ENCODE data around the gene DPYSL4. TPM values are rescaled to one million over a fixed set of nuclear protein-coding genes. Genes with fewer than 3 reads are reported as not detected.

The DPYSL4 gene
- total RNA-seq, 1 experiment from 2014 or later = not detected

GRCh38 chr10:132169031-132169765 lies 17.6 kb upstream of the DPYSL4 start:
- Histone ChIP-seq H3K9me3 (ENCODE audit: low read length) (peaks cover 4% of the 10 kb centered on the region; the same call in 1 of the 2 replicates), H3K4me1 (ENCODE audit: low read length) (no peaks in the 10 kb centered on the region), H4K20me1 (ENCODE audit: insufficient read depth, low read depth, low read length) (no peaks in the 10 kb centered on the region), H3K27ac (ENCODE audit: low read length) (no peak overlapping the region), H3K4me3 (ENCODE audit: low read length) (no peak overlapping the region), H2AFZ (ENCODE audit: low read length) (no peak overlapping the region), H3K27me3 (ENCODE audit: low read length) (no peaks in the 10 kb centered on the region), H3K9me2 (replicated peaks; ENCODE audit: insufficient read depth, low read length) (no peaks in the 10 kb centered on the region), H3K79me2 (ENCODE audit: low read length) (no peaks in the 10 kb centered on the region), H3K4me2 (ENCODE audit: low read depth, low read length, poor library complexity, severe bottlenecking) (no peak overlapping the region), H3K36me3 (ENCODE audit: insufficient read depth, low read length) (no peaks in the 10 kb centered on the region), H3K9ac (ENCODE audit: low read length) (no peak overlapping the region)
- DNase-seq = no peak

GRCh38 chr10:132169766-132170560 lies 16.8 kb upstream of the DPYSL4 start:
- no peaks in the 10 kb centered on the region for H4K20me1 ChIP-seq (ENCODE audit: insufficient read depth, low read depth, low read length)
- no peak overlapping the region for H2AFZ ChIP-seq (ENCODE audit: low read length)
- H3K27me3 ChIP-seq (ENCODE audit: low read length) = no peaks in the 10 kb centered on the region
- no peak overlapping the region for H3K27ac ChIP-seq (ENCODE audit: low read length)
- DNase-seq = no peak
- no peaks in the 10 kb centered on the region for H3K36me3 ChIP-seq (ENCODE audit: insufficient read depth, low read length)
- no peak overlapping the region for H3K9ac ChIP-seq (ENCODE audit: low read length)
- no peaks in the 10 kb centered on the region for H3K79me2 ChIP-seq (ENCODE audit: low read length)
- peaks cover 4% of the 10 kb centered on the region; the same call in 1 of the 2 replicates for H3K9me3 ChIP-seq (ENCODE audit: low read length)
- no peak overlapping the region for H3K4me2 ChIP-seq (ENCODE audit: low read depth, low read length, poor library complexity, severe bottlenecking)
- H3K4me3 ChIP-seq (ENCODE audit: low read length) = no peak overlapping the region
- H3K4me1 ChIP-seq (ENCODE audit: low read length) = no peaks in the 10 kb centered on the region
- H3K9me2 ChIP-seq (replicated peaks; ENCODE audit: insufficient read depth, low read length) = no peaks in the 10 kb centered on the region

DNA sequence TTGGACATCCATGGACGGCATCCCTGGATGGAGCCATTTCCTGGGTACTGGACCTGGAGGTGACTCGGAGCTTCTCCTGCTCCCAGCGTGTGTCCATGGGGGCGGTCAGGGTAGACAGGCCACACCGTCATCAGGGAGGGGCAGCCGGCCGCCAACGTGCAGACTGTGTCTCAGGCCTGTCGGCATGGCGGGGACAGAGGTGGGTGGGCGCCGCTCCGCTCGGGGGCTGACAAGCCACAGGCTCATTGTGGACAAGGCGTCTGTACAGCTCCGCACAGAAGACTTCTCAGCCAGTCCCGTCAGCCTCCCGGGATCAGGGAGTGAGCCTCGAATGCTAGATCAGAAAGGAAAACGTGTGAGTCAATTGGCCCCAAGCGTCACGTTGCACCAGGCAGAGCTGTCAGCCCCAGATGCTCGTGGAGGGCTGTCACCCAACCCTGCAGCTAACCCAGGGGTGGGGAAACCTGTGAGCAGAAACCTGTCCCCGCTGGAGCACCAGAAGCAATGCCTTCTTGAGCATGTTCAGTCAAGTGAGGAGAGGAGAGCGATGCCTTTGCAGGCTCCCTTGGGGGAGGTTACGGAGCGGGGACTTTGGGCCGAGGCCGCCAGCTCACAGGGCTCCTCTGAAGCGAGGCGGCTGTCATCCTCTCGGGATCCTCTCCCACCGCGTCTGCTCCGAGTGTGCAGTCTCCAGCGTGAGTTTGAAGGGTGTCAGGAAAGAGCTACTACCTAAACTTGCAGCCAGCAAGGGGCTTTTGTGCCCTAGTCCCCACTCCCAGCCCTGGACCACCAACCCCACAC lies 16.0 kb upstream of the DPYSL4 start:
- DNase-seq = peak; percentile 46
- Histone ChIP-seq H3K27ac (ENCODE audit: low read length) (no peak overlapping the region), H3K9me2 (replicated peaks; ENCODE audit: insufficient read depth, low read length) (no peaks in the 10 kb centered on the region), H3K4me2 (ENCODE audit: low read depth, low read length, poor library complexity, severe bottlenecking) (no peak overlapping the region), H2AFZ (ENCODE audit: low read length) (no peak overlapping the region), H3K4me3 (ENCODE audit: low read length) (no peak overlapping the region), H3K9ac (ENCODE audit: low read length) (no peak overlapping the region), H4K20me1 (ENCODE audit: insufficient read depth, low read depth, low read length) (no peaks in the 10 kb centered on the region), H3K27me3 (ENCODE audit: low read length) (no peaks in the 10 kb centered on the region), H3K79me2 (ENCODE audit: low read length) (no peaks in the 10 kb centered on the region), H3K4me1 (ENCODE audit: low read length) (no peaks in the 10 kb centered on the region), H3K36me3 (ENCODE audit: insufficient read depth, low read length) (no peaks in the 10 kb centered on the region), H3K9me3 (ENCODE audit: low read length) (peaks cover 4% of the 10 kb centered on the region; the same call in 1 of the 2 replicates)

DNA sequence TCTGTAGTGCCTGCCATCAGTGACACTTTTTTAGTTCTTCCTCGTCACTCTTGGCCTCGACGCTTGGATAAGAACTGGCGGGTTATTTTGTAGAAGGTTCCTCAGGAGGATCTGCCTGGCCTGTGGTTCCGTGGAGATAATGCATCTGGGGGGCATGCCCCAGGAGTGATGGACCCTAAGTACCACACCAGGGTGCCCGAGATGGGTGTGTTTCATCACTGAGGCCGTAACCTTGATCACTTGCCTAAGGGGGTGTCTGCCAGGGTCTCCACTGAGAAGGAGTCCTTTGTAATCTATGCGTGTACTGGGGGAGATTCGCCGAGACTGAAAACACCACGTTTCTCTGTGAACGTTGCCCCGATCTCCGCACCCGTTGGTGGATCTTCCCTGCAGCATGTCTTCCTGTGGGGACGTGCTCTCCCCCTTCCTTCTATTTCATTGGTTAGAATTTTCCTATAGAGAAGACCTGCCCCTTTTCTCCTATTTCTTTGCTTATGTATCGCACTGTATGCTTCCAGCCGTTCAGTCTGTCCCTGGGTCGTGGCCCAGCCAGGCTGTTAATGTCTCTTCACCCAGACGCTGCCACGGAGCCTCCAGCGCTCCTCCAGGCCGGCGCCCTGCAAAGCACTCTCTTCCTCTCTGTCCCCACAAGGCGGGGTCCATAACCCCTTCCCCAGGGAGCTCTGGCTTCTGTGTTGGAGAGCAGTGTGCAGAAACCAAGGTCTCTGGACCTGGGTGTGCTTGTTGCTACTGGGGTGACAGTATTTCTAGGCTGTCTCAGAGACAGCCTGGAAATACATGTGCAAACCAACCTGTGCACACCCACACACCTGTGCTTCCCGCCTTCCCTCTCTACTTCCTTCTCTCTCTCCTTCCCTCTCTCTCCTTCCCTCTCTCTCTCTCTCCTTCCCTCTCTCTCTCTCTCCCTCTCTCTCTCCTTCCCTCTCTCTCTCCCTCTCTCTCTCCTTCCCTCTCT lies 14.4 kb upstream of the DPYSL4 start:
- no peak overlapping the region for H3K27ac ChIP-seq (ENCODE audit: low read length)
- H3K36me3 ChIP-seq (ENCODE audit: insufficient read depth, low read length) = no peaks in the 10 kb centered on the region
- H3K4me1 ChIP-seq (ENCODE audit: low read length) = no peaks in the 10 kb centered on the region
- no peaks in the 10 kb centered on the region for H3K79me2 ChIP-seq (ENCODE audit: low read length)
- no peak overlapping the region for H3K4me3 ChIP-seq (ENCODE audit: low read length)
- H2AFZ ChIP-seq (ENCODE audit: low read length) = no peak overlapping the region
- no peak overlapping the region for H3K4me2 ChIP-seq (ENCODE audit: low read depth, low read length, poor library complexity, severe bottlenecking)
- H4K20me1 ChIP-seq (ENCODE audit: insufficient read depth, low read depth, low read length) = no peaks in the 10 kb centered on the region
- peaks cover 4% of the 10 kb centered on the region; the same call in 1 of the 2 replicates for H3K9me3 ChIP-seq (ENCODE audit: low read length)
- H3K27me3 ChIP-seq (ENCODE audit: low read length) = no peaks in the 10 kb centered on the region
- H3K9me2 ChIP-seq (replicated peaks; ENCODE audit: insufficient read depth, low read length) = no peaks in the 10 kb centered on the region
- peak; percentile 43 for DNase-seq
- no peak overlapping the region for H3K9ac ChIP-seq (ENCODE audit: low read length)

GRCh38 chr10:132173185-132173584 lies 13.6 kb upstream of the DPYSL4 start:
- Histone ChIP-seq H4K20me1 (ENCODE audit: insufficient read depth, low read depth, low read length) (no peaks in the 10 kb centered on the region), H3K4me2 (ENCODE audit: low read depth, low read length, poor library complexity, severe bottlenecking) (no peak overlapping the region), H3K4me3 (ENCODE audit: low read length) (no peak overlapping the region), H3K79me2 (ENCODE audit: low read length) (no peaks in the 10 kb centered on the region), H3K9ac (ENCODE audit: low read length) (no peak overlapping the region), H3K9me3 (ENCODE audit: low read length) (peaks cover 4% of the 10 kb centered on the region; the same call in 1 of the 2 replicates), H2AFZ (ENCODE audit: low read length) (no peak overlapping the region), H3K27ac (ENCODE audit: low read length) (no peak overlapping the region), H3K36me3 (ENCODE audit: insufficient read depth, low read length) (no peaks in the 10 kb centered on the region), H3K4me1 (ENCODE audit: low read length) (no peaks in the 10 kb centered on the region), H3K9me2 (replicated peaks; ENCODE audit: insufficient read depth, low read length) (no peaks in the 10 kb centered on the region), H3K27me3 (ENCODE audit: low read length) (no peaks in the 10 kb centered on the region)
- no peak for DNase-seq

DNA sequence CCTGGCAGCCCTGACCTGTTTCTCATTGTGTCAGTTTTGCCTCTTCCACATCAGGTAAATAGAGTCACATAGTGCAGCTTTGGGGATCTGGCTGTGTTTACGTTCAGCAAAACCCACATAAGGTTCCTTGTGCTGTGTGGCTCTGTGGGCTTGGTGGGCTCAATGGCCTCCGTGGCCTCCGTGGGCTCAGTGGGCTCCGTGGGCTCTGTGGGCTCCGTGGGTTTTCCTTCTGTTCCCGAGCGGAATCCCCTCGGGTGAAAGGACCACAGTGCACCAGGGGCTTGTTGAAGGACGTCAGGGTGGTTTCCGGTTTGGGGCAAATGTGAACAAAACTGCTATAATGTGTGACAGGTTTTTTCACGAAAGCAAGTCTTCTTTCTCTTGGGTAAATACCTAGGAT lies 12.5 kb upstream of the DPYSL4 start:
- H3K27ac ChIP-seq (ENCODE audit: low read length) = no peak overlapping the region
- H3K9me2 ChIP-seq (replicated peaks; ENCODE audit: insufficient read depth, low read length) = no peaks in the 10 kb centered on the region
- no peaks in the 10 kb centered on the region for H3K36me3 ChIP-seq (ENCODE audit: insufficient read depth, low read length)
- no peaks in the 10 kb centered on the region for H3K27me3 ChIP-seq (ENCODE audit: low read length)
- no peak overlapping the region for H3K9ac ChIP-seq (ENCODE audit: low read length)
- no peak overlapping the region for H3K4me3 ChIP-seq (ENCODE audit: low read length)
- H2AFZ ChIP-seq (ENCODE audit: low read length) = no peak overlapping the region
- H3K4me1 ChIP-seq (ENCODE audit: low read length) = no peaks in the 10 kb centered on the region
- H3K9me3 ChIP-seq (ENCODE audit: low read length) = peaks cover 4% of the 10 kb centered on the region; the same call in 1 of the 2 replicates
- no peaks in the 10 kb centered on the region for H3K79me2 ChIP-seq (ENCODE audit: low read length)
- no peak for DNase-seq
- H3K4me2 ChIP-seq (ENCODE audit: low read depth, low read length, poor library complexity, severe bottlenecking) = no peak overlapping the region
- no peaks in the 10 kb centered on the region for H4K20me1 ChIP-seq (ENCODE audit: insufficient read depth, low read depth, low read length)

GRCh38 chr10:132175408-132175807 lies 11.3 kb upstream of the DPYSL4 start:
- Histone ChIP-seq H4K20me1 (ENCODE audit: insufficient read depth, low read depth, low read length) (no peaks in the 10 kb centered on the region), H2AFZ (ENCODE audit: low read length) (no peak overlapping the region), H3K27ac (ENCODE audit: low read length) (no peak overlapping the region), H3K9me2 (replicated peaks; ENCODE audit: insufficient read depth, low read length) (no peaks in the 10 kb centered on the region), H3K4me1 (ENCODE audit: low read length) (no peaks in the 10 kb centered on the region), H3K79me2 (ENCODE audit: low read length) (no peaks in the 10 kb centered on the region), H3K4me2 (ENCODE audit: low read depth, low read length, poor library complexity, severe bottlenecking) (no peak overlapping the region), H3K9ac (ENCODE audit: low read length) (no peak overlapping the region), H3K36me3 (ENCODE audit: insufficient read depth, low read length) (no peaks in the 10 kb centered on the region), H3K4me3 (ENCODE audit: low read length) (no peak overlapping the region), H3K9me3 (ENCODE audit: low read length) (peaks cover 4% of the 10 kb centered on the region; the same call in 1 of the 2 replicates), H3K27me3 (ENCODE audit: low read length) (no peaks in the 10 kb centered on the region)
- no peak for DNase-seq
